Measurements from ENCODE around the gene CLIC5. TPM values are rescaled to one million over a fixed set of nuclear protein-coding genes. Genes with fewer than 3 reads are reported as not detected.

The CLIC5 gene
- total RNA-seq, 3 donors from 2014 or later = 1.5 to 2.9 (median 1.6) TPM

DNA sequence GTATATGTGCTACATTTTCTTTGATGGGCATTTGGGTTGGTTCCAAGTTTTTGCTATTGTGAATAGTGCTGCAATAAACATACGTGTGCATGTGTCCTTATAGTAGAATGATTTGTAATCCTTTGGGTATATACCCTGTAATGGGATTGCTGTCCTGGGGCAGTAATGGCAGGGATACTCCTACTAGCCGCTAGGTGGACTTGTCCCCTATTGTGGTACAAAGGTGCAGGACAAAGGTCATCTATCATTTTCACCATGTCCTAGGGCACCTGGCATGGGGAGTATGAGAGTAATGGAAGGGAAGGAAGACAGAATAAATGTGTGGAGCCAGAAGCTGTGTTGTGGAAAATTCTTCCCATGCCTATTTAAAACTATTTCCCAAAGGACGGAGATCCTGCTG, 174.6 kb downstream of the CLIC5 start:
- DNase-seq (no peak), ATAC-seq (no peak)
- Mint-ChIP-seq H3K4me3 (no peak overlapping the region), H3K4me1 (ENCODE audit: low read depth) (peaks cover 18% of the 10 kb centered on the region), H3K27me3 (ENCODE audit: low read depth) (no peaks in the 10 kb centered on the region), H3K36me3 (ENCODE audit: insufficient read depth) (no peaks in the 10 kb centered on the region), H3K9me3 (no peaks in the 10 kb centered on the region)

DNA sequence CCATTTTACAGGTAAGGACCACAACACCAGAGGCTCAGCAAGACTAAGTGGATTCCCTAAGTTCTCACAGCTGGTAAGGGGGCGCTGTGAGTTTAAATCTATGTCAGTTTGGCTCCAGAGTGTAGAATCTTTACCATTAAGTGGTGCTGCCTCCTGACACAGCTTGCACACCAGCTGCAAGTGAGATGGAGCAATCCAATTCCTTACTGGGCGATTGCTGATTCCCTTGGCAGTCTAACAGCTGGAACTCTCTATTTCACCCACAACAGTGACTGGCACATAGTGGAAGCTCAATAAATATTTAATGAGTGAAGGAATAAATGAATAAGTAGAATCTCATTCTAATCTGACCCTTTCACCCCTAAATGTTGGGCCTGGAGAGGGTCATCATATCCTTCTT, 176.7 kb downstream of the CLIC5 start:
- H3K4me1 Mint-ChIP-seq (ENCODE audit: low read depth) = peaks cover 26% of the 10 kb centered on the region
- no peaks in the 10 kb centered on the region for H3K36me3 Mint-ChIP-seq (ENCODE audit: insufficient read depth)
- DNase-seq (no peak), ATAC-seq (no peak)
- H3K27me3 Mint-ChIP-seq (ENCODE audit: low read depth) = no peaks in the 10 kb centered on the region
- no peaks in the 10 kb centered on the region for H3K9me3 Mint-ChIP-seq
- H3K4me3 Mint-ChIP-seq = no peak overlapping the region

DNA sequence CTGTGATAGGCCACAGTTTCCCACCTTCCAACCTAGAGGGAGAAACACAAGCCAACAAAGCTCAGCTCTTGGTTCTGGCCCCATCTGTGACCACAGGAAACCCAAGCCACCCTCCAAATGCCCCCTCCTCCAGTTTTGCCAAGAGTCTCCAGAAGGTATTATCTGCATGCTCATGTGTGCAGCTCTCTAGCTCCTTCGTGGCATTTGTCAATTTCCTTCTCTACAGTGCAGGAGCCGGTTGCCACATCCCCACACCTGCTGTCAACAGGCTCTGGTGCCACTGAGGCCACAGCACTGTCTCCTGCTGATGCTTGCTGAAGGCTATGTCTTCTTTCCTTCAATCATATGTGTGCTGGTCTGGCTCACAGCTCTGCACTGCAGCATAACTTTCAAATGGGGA, 177.2 kb downstream of the CLIC5 start:
- H3K36me3 Mint-ChIP-seq (ENCODE audit: insufficient read depth) = no peaks in the 10 kb centered on the region
- no peak for DNase-seq
- no peaks in the 10 kb centered on the region for H3K27me3 Mint-ChIP-seq (ENCODE audit: low read depth)
- no peak for ATAC-seq
- no peaks in the 10 kb centered on the region for H3K9me3 Mint-ChIP-seq
- peaks cover 26% of the 10 kb centered on the region for H3K4me1 Mint-ChIP-seq (ENCODE audit: low read depth)
- H3K4me3 Mint-ChIP-seq = no peak overlapping the region

DNA sequence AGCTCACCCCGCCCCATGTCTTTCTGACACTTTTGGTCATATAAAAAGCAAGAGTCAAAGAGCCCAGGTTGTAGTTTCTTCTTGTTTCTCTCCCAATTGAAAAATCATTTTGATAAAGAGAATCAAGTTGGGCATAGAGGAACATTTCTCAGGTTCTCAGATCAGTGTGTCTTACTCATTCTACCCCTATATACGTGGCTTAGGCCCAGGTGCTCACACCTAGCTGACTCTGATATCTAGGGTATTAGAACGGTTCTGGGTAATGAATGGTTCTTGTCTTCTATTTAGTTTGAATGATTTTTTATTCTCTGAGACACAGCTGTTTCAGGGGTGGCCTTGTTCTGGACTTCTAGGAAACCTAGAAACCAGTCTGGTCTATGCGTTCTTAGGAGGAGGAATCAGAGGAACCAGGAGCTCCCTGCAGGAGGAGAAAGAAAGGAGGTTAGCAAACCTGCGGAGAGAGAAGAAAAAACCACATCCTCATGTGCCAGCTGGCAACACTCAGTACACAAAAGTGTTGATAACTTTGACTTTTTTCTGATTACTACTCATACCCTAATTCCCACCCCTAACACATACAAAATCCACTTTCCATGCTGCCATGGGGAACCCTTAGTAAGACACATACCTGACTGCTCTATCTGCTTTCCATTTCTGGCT, 178.0 kb downstream of the CLIC5 start:
- H3K4me1 Mint-ChIP-seq (ENCODE audit: low read depth) = peaks cover 26% of the 10 kb centered on the region
- no peak for DNase-seq
- ATAC-seq = no peak

DNA sequence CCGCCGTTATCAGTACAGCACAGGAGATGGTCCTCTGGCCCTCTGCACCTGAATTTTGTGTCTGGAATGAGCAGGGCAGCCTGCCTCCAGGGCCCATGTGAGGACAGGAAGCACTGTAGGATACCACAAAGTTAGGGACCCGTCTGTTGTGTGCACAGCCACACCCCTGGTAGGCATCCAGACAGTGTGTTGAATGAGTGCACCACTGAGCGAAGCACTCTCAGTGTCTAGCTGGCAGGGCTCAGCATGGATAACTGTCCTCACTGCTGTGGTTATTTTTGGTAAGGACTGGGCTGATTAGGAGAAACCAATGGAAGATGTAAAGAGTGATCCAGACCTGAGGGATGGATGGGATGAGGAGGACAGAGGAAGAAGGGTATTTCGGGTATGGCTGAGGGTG, 178.7 kb downstream of the CLIC5 start:
- no peak for ATAC-seq
- Mint-ChIP-seq H3K4me3 (no peak overlapping the region), H3K27me3 (ENCODE audit: low read depth) (no peaks in the 10 kb centered on the region), H3K36me3 (ENCODE audit: insufficient read depth) (no peaks in the 10 kb centered on the region), H3K4me1 (ENCODE audit: low read depth) (peaks cover 30% of the 10 kb centered on the region), H3K9me3 (no peaks in the 10 kb centered on the region)
- DNase-seq = no peak

More for the DNA sequence above, 178.0 kb downstream of the CLIC5 start:
- H3K36me3 Mint-ChIP-seq (ENCODE audit: insufficient read depth) = no peaks in the 10 kb centered on the region
- H3K27me3 Mint-ChIP-seq (ENCODE audit: low read depth) = no peaks in the 10 kb centered on the region
- H3K9me3 Mint-ChIP-seq = no peaks in the 10 kb centered on the region
- H3K4me3 Mint-ChIP-seq = no peak overlapping the region

DNA sequence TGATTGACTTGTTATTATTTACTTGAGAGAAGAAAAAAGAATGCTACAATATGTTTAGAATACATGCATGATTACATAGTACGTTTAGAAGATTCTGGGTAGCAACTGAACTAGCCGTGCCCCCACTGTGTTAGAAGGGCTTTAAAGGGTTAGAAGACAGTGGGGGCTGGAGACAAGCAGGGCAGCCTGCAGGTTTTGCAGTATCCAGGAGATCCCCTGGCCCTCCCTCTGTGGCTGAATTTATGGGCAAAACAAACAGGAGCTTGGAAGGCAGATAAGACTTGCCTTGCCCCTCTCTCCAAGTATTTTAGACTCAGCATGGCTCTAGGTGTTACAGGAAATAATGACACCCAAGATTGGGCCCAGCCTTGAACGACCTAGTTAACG, 179.2 kb downstream of the CLIC5 start:
- no peaks in the 10 kb centered on the region for H3K9me3 Mint-ChIP-seq
- peaks cover 35% of the 10 kb centered on the region for H3K4me1 Mint-ChIP-seq (ENCODE audit: low read depth)

DNA sequence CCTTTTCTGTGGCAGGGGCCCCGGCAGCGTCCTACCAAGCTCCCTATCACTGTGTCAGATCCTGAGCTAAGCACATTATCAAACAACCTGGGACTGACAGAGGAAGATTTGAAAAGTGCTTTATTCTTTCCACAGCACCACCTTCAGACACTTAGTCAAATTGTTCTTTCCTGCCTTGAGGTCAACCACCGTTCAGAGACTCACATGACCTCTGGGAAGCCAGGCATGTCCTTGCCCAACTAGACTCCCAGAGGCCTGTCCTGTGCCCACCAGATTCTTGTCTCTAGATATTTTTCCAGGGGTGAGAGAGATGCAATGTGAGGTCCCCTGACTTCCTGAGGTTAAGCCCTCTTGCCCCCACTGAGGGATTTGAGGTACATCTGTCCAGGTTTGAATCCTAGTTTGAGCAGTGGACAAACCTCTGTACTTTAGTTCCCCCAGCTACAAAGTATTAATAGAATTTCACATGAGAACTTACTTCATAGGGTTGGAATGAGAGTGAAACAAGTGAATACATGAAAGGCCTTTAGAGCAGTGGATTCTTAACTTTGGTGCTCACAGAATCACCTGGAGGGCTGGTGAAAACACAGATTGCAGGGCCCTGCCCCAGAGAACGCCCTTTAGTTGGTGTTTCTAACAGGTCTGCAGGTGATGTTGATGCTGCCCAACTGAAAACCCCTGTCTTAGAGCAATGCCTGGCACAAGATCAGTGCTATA, 179.8 kb downstream of the CLIC5 start:
- Mint-ChIP-seq H3K9me3 (no peaks in the 10 kb centered on the region), H3K4me3 (no peak overlapping the region), H3K36me3 (ENCODE audit: insufficient read depth) (no peaks in the 10 kb centered on the region), H3K27me3 (ENCODE audit: low read depth) (no peaks in the 10 kb centered on the region), H3K4me1 (ENCODE audit: low read depth) (peaks cover 41% of the 10 kb centered on the region)
- ATAC-seq (no peak), DNase-seq (no peak)

More for the DNA sequence above, 179.2 kb downstream of the CLIC5 start:
- Mint-ChIP-seq H3K36me3 (ENCODE audit: insufficient read depth) (no peaks in the 10 kb centered on the region), H3K4me3 (no peak overlapping the region), H3K27me3 (ENCODE audit: low read depth) (no peaks in the 10 kb centered on the region)
- no peak for ATAC-seq
- no peak for DNase-seq

DNA sequence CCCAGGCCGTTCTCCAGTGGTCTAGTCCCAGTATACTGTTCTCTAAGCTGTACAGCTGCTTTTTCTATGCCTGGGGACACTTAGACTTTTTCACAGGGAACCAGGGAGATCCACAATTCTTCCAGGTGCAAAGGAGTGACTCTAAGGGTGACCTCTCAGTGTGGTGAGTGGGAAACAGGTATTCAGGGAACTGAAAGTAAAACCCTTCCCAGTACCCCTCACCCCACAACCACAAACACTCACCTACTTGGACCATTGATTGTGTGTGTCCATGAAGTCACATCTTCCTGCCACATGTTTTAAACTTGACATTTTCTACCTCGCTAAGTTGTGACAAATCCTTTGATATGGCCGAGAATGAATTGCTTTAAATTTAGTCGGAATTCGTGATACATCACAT, 183.6 kb downstream of the CLIC5 start:
- ATAC-seq (no peak), DNase-seq (no peak)
- no peak overlapping the region for H3K4me3 Mint-ChIP-seq
- H3K27me3 Mint-ChIP-seq (ENCODE audit: low read depth) = no peaks in the 10 kb centered on the region
- H3K36me3 Mint-ChIP-seq (ENCODE audit: insufficient read depth) = no peaks in the 10 kb centered on the region
- no peaks in the 10 kb centered on the region for H3K9me3 Mint-ChIP-seq
- peaks cover 41% of the 10 kb centered on the region for H3K4me1 Mint-ChIP-seq (ENCODE audit: low read depth)

Other genes starting within 250 kb of the CLIC5 start
- 1 to 10 TPM; 7.8 to 9.0 (median 8.5) TPM for gene ENPP4, start 114.1 kb upstream of the CLIC5 start, total RNA-seq
- not detected for gene ENPP5, start 155.1 kb upstream of the CLIC5 start, total RNA-seq